ENCODE measurements around the gene PTPRK. TPM values are rescaled to one million over a fixed set of nuclear protein-coding genes. Genes with fewer than 3 reads are reported as not detected.
"Not testable (repeated sequence)": the region's sequence is repeated elsewhere in the genome, so short reads cannot be mapped to it uniquely, and the experiment has no call there.

The PTPRK gene
- total and polyA plus RNA-seq, 2 of the 8 experiments (the other 6 are each of a cell fraction or from before 2014, with no cell fraction given) = 11.4 to 47.3 TPM

DNA sequence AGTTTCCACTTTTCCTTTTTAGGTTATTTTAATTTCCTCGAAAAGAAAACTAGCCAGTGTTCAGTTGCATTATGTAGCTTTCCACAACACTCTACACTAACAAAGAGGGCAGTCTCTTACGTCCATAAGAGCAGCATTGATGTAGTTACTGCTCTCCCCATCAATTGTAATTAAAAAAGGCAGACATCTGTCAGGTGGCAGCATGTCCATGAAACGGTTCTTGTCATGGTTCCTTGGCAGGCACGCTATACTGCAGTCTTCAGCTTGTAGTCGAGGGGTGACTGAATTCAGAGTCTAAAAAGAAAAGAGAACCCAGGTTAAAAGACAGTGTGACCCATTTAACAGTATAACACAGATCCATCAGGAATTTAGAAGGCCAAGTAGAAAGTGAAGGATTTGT is 539.4 kb downstream of the PTPRK start:
- H3K56ac ChIP-seq (replicated peaks; ENCODE audit: insufficient read length, low read depth, low read length) = no peak overlapping the region
- H3K23me2 ChIP-seq (ENCODE audit: low read depth, low read length) = no peaks in the 10 kb centered on the region
- H3K23ac ChIP-seq (ENCODE audit: insufficient read length) = no peak overlapping the region
- TF ChIP-seq ASH2L (IDR thresholded peaks at IDR 0.05; ENCODE audit: low read length) = no peak
- no peaks in the 10 kb centered on the region for H4K20me1 ChIP-seq (replicated peaks in 1 of 2; ENCODE audit: control insufficient read depth in 1 of 2, insufficient read depth in 2 of 2, low read length in 2 of 2)
- DNase-seq (ENCODE audit: low read depth in 1 of 2, low spot score in 2 of 2) = no peak
- no peaks in the 10 kb centered on the region for H3K9me3 ChIP-seq (ENCODE audit: insufficient read depth in 2 of 2, low read depth in 1 of 2, low read length in 1 of 2)
- no peak overlapping the region for H2BK12ac ChIP-seq (ENCODE audit: low read depth, low read length)
- 95% methylated on average over 5 of the region's 5 CpGs; no CpG with 5 or more reads in 1 of the 2 experiments for WGBS, 2 experiments (ENCODE audit: extremely low coverage in 1 of 2, insufficient coverage in 1 of 2, insufficient read length in 1 of 2, insufficient replicate concordance in 2 of 2, low coverage in 1 of 2, low lambda C conversion rate in 2 of 2, missing lambda C conversion rate in 1 of 2)
- POLR2A ChIA-PET (ENCODE audit: partially characterized antibody) = no interaction called here
- H3K79me2 ChIP-seq (ENCODE audit: control insufficient read depth in 1 of 2, insufficient read depth in 2 of 2, low read length in 2 of 2) = no peaks in the 10 kb centered on the region
- H3K36me3 ChIP-seq (ENCODE audit: control insufficient read depth in 2 of 4, insufficient read depth in 4 of 4, low read length in 3 of 4) = peaks cover 0 to 22% (median 6%) of the 10 kb centered on the region in 4 experiments; a peak in 4 of 8 replicates
- H3K4me1 ChIP-seq (replicated peaks in 1 of 4; ENCODE audit: control insufficient read depth in 3 of 4, insufficient read depth in 4 of 4, low read length in 3 of 4) = 0 out of 7 replicates have a peak, but pooled peaks cover 0 to 2% (median 0%) of the 10 kb centered on the region in 4 experiments
- CTCF ChIA-PET (ENCODE audit: partially characterized antibody) = no interaction called here
- no peak overlapping the region for H3K4ac ChIP-seq (replicated peaks; ENCODE audit: insufficient read length, low read depth, low read length)
- no peak overlapping the region for H4K8ac ChIP-seq (ENCODE audit: extremely low read depth, insufficient read depth, low read length)
- no peak overlapping the region for H3K9ac ChIP-seq (replicated peaks in 1 of 4; ENCODE audit: extremely low read depth in 1 of 4, low read depth in 3 of 4, low read length in 3 of 4)
- no peak overlapping the region for H4K5ac ChIP-seq (ENCODE audit: insufficient read length, low read depth, low read length)
- H3K27ac ChIP-seq (ENCODE audit: low read depth, low read length) = no peak overlapping the region
- H3K4me2 ChIP-seq (ENCODE audit: insufficient read depth in 1 of 2, low read depth in 2 of 2, low read length in 2 of 2) = no peak overlapping the region
- no peak overlapping the region for H4K91ac ChIP-seq (replicated peaks; ENCODE audit: insufficient read length, low read length)
- FAIRE-seq = no peak
- H2BK15ac ChIP-seq (ENCODE audit: low read length) = no peak overlapping the region
- H2BK120ac ChIP-seq (replicated peaks; ENCODE audit: low read depth, low read length) = no peak overlapping the region
- H3K79me1 ChIP-seq (ENCODE audit: low read depth, low read length) = no peaks in the 10 kb centered on the region
- H2AFZ ChIP-seq (ENCODE audit: low read length) = no peak overlapping the region
- H3K18ac ChIP-seq (ENCODE audit: extremely low read depth, low read length) = no peak overlapping the region
- no peak overlapping the region for H2BK20ac ChIP-seq (ENCODE audit: low read length)
- no peak overlapping the region for H2BK5ac ChIP-seq (ENCODE audit: low read depth, low read length)
- H3K27me3 ChIP-seq (replicated peaks in 1 of 4; ENCODE audit: control insufficient read depth in 3 of 4, extremely low read depth in 1 of 4, insufficient read depth in 3 of 4, low read length in 3 of 4) = no peaks in the 10 kb centered on the region
- H3K4me3 ChIP-seq (ENCODE audit: extremely low read depth in 1 of 4, insufficient read depth in 2 of 4, low read depth in 3 of 4, low read length in 4 of 4) = no peak overlapping the region
- H2AK5ac ChIP-seq (ENCODE audit: low read depth, low read length) = no peak overlapping the region
- no peak overlapping the region for H3K14ac ChIP-seq (ENCODE audit: insufficient read length)

DNA sequence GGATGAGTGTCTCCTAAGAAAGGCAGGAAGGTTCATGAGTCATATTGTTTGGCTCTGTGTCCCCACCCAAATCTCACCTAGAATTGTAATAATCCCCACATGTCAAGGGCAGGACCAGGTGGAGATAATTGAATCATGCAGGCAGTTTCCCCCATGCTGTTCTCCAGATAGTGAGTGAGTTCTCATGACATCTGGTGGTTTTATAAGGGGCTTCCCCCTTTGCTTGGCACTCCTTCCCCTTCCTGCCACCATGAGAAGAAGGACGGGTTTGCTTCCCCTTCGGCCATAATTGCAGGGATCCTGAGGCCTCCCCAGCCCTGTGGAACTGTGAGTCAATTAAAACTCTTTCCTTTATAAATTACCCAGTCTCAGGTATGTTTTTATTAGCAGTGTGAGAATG is 542.2 kb downstream of the PTPRK start:
- H2AK5ac ChIP-seq (ENCODE audit: low read depth, low read length); H3K9me3 ChIP-seq (ENCODE audit: insufficient read depth in 2 of 2, low read depth in 1 of 2, low read length in 1 of 2); H3K27ac ChIP-seq (ENCODE audit: low read depth, low read length); POLR2A ChIA-PET (ENCODE audit: partially characterized antibody); FAIRE-seq; H3K23me2 ChIP-seq (ENCODE audit: low read depth, low read length); H3K4me1 ChIP-seq (replicated peaks in 1 of 4; ENCODE audit: control insufficient read depth in 3 of 4, insufficient read depth in 4 of 4, low read length in 3 of 4); H2BK5ac ChIP-seq (ENCODE audit: low read depth, low read length); H2BK120ac ChIP-seq (replicated peaks; ENCODE audit: low read depth, low read length); H4K5ac ChIP-seq (ENCODE audit: insufficient read length, low read depth, low read length); DNase-seq (ENCODE audit: low read depth in 1 of 2, low spot score in 2 of 2); H3K4me3 ChIP-seq (ENCODE audit: extremely low read depth in 1 of 4, insufficient read depth in 2 of 4, low read depth in 3 of 4, low read length in 4 of 4); H3K23ac ChIP-seq (ENCODE audit: insufficient read length); H2BK15ac ChIP-seq (ENCODE audit: low read length); H3K27me3 ChIP-seq (replicated peaks in 1 of 4; ENCODE audit: control insufficient read depth in 3 of 4, extremely low read depth in 1 of 4, insufficient read depth in 3 of 4, low read length in 3 of 4); H2BK20ac ChIP-seq (ENCODE audit: low read length); H4K91ac ChIP-seq (replicated peaks; ENCODE audit: insufficient read length, low read length); H3K56ac ChIP-seq (replicated peaks; ENCODE audit: insufficient read length, low read depth, low read length); H3K18ac ChIP-seq (ENCODE audit: extremely low read depth, low read length); H3K9ac ChIP-seq (replicated peaks in 1 of 4; ENCODE audit: extremely low read depth in 1 of 4, low read depth in 3 of 4, low read length in 3 of 4); H3K79me2 ChIP-seq (ENCODE audit: control insufficient read depth in 1 of 2, insufficient read depth in 2 of 2, low read length in 2 of 2); H4K20me1 ChIP-seq (replicated peaks in 1 of 2; ENCODE audit: control insufficient read depth in 1 of 2, insufficient read depth in 2 of 2, low read length in 2 of 2); H2AFZ ChIP-seq (ENCODE audit: low read length); H3K14ac ChIP-seq (ENCODE audit: insufficient read length); H3K4ac ChIP-seq (replicated peaks; ENCODE audit: insufficient read length, low read depth, low read length); H3K4me2 ChIP-seq (ENCODE audit: insufficient read depth in 1 of 2, low read depth in 2 of 2, low read length in 2 of 2); H4K8ac ChIP-seq (ENCODE audit: extremely low read depth, insufficient read depth, low read length); H2BK12ac ChIP-seq (ENCODE audit: low read depth, low read length); H3K79me1 ChIP-seq (ENCODE audit: low read depth, low read length): not testable (repeated sequence)
- CTCF ChIA-PET (ENCODE audit: partially characterized antibody) = interaction anchor here (0.9 to 1.6 kb wide), 3 partner anchors 22 to 242 kb away, joined by 3 to 7 read pairs (median 3); no protein-coding TSS in a partner anchor
- peaks cover 0 to 18% (median 7%) of the 10 kb centered on the region in 4 experiments; a peak in 4 of 8 replicates for H3K36me3 ChIP-seq (ENCODE audit: control insufficient read depth in 2 of 4, insufficient read depth in 4 of 4, low read length in 3 of 4)
- WGBS, 2 experiments (ENCODE audit: extremely low coverage in 1 of 2, insufficient coverage in 1 of 2, insufficient read length in 1 of 2, insufficient replicate concordance in 2 of 2, low coverage in 1 of 2, low lambda C conversion rate in 2 of 2, missing lambda C conversion rate in 1 of 2) = 83% methylated on average over 2 of the region's 2 CpGs; no CpG with 5 or more reads in 1 of the 2 experiments
